Chondrocyte (in vitro differentiated cells): Measurements from ENCODE around the gene ZNHIT2. TPM values are rescaled to one million over a fixed set of nuclear protein-coding genes. Genes with fewer than 3 reads are reported as not detected.
A peak's percentile ranks its signal among the peaks of the same experiment; 100 is the strongest.

ENCODE experiments used
- DNase-seq: peaks from one replicate; pipeline ENCODE4 v3.0.0; 2021; ENCODE audit warnings: mixed read lengths, low spot score
- H3K27ac Mint-ChIP-seq: one replicate; pipeline ENCODE4 v1.8.0; 2021; ENCODE audit warnings: mild to moderate bottlenecking, moderate library complexity, mixed read lengths; ENCODE audit not compliant: unreplicated experiment
- H3K27me3 Mint-ChIP-seq: 2 replicates; pipeline ENCODE4 v1.8.0; 2021; ENCODE audit warnings: low read depth, mixed read lengths
- H3K36me3 Mint-ChIP-seq: 2 replicates; pipeline ENCODE4 v1.8.0; 2021; ENCODE audit warnings: low read depth, mixed read lengths
- H3K4me1 Mint-ChIP-seq: 2 replicates; pipeline ENCODE4 v1.8.0; 2021; ENCODE audit warnings: low read depth, mild to moderate bottlenecking, mixed read lengths
- H3K4me3 Mint-ChIP-seq: one replicate; pipeline ENCODE4 v1.8.0; 2021; ENCODE audit warnings: mild to moderate bottlenecking, moderate library complexity, mixed read lengths; ENCODE audit not compliant: unreplicated experiment
- H3K9me3 Mint-ChIP-seq: 2 replicates; pipeline ENCODE4 v1.8.0; 2021; ENCODE audit warnings: low read depth, mixed read lengths
- total RNA-seq: library from RNA; stranded (reverse); gene quantifications from 3 replicates; pipeline ENCODE4 v1.2.1, GENCODE V29; 2021
- TF ChIP-seq, protein P1 (sequence below): fragments of 200-600 bp; sonication (generic); IDR thresholded peaks from 2 replicates; pipeline ENCODE4 v1.5.0; 2021; ENCODE audit warnings: antibody characterized with exemption, mild to moderate bottlenecking, moderate library complexity

The ZNHIT2 gene
- total RNA-seq, 1 donor from 2014 or later: 7.9 TPM

DNA sequence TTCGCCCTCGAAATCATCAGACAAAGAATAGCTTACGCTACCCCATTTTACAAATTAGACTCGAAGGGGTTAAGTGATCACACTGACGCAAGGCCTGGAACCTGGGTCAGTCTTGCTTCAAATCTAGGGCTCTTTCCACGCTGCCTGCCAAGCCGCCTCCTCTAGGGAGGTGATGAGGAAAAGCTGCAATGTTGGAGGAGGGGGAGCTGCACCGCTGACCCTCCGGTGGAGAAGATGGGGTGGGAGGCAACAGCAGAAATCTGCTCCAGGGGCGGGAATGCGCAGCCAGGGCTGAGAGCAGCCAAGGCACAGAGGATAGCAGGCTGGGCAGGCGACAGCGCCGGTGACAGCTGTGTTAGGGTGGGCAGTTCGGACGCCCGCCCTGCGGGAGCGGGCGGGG, 16.2 kb upstream of the ZNHIT2 start:
- Mint-ChIP-seq H3K27ac (peak overlapping the region; percentile 99), H3K36me3 (peaks cover 7% of the 10 kb centered on the region), H3K4me3 (peak overlapping the region; percentile 92), H3K27me3 (no peaks in the 10 kb centered on the region), H3K4me1 (peaks cover 25% of the 10 kb centered on the region), H3K9me3 (no peaks in the 10 kb centered on the region)
- no peak for DNase-seq
- TF ChIP-seq, protein P1, sequence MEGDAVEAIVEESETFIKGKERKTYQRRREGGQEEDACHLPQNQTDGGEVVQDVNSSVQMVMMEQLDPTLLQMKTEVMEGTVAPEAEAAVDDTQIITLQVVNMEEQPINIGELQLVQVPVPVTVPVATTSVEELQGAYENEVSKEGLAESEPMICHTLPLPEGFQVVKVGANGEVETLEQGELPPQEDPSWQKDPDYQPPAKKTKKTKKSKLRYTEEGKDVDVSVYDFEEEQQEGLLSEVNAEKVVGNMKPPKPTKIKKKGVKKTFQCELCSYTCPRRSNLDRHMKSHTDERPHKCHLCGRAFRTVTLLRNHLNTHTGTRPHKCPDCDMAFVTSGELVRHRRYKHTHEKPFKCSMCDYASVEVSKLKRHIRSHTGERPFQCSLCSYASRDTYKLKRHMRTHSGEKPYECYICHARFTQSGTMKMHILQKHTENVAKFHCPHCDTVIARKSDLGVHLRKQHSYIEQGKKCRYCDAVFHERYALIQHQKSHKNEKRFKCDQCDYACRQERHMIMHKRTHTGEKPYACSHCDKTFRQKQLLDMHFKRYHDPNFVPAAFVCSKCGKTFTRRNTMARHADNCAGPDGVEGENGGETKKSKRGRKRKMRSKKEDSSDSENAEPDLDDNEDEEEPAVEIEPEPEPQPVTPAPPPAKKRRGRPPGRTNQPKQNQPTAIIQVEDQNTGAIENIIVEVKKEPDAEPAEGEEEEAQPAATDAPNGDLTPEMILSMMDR: no peak

DNA sequence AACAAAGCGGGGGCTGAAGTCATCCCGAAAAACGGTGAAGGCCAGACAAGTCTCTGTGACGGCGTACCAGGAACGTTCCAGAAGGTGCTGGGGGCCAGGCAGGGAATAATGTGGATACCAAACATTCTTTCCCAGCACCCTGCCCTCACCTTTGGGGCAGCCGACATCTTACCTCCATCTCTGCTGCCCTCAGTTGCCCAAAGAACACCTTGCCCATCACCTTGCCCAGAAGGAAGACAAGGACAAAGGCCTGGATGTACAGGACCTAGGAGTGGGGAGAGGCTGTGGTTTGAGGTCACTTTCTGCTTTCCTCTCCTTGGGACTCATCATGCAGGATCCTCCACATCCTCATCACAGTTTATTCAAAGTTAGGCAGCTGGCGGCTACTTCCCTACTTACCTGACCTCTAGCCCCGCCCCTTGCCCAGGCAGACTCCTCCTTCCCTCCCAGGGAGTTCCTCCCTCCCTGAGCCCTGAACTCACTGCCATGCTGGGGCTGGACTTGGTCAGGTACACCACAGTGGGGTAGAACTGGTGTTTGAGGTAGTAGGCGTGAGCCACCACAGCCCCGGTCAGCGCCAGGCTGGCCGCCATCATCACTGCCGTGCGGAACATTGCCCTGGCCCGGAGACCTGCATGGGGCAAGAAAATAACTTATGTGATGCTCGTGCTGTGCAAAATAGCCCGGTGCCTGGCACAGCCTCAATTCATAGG, 15.6 kb upstream of the ZNHIT2 start:
- TF ChIP-seq, protein P1: no peak
- H3K27me3 Mint-ChIP-seq: no peaks in the 10 kb centered on the region
- peak overlapping the region; percentile 99 for H3K27ac Mint-ChIP-seq
- H3K9me3 Mint-ChIP-seq: no peaks in the 10 kb centered on the region
- peak; percentile 49 for DNase-seq
- H3K4me3 Mint-ChIP-seq: peak overlapping the region; percentile 92
- H3K4me1 Mint-ChIP-seq: peaks cover 25% of the 10 kb centered on the region
- H3K36me3 Mint-ChIP-seq: peaks cover 7% of the 10 kb centered on the region

DNA sequence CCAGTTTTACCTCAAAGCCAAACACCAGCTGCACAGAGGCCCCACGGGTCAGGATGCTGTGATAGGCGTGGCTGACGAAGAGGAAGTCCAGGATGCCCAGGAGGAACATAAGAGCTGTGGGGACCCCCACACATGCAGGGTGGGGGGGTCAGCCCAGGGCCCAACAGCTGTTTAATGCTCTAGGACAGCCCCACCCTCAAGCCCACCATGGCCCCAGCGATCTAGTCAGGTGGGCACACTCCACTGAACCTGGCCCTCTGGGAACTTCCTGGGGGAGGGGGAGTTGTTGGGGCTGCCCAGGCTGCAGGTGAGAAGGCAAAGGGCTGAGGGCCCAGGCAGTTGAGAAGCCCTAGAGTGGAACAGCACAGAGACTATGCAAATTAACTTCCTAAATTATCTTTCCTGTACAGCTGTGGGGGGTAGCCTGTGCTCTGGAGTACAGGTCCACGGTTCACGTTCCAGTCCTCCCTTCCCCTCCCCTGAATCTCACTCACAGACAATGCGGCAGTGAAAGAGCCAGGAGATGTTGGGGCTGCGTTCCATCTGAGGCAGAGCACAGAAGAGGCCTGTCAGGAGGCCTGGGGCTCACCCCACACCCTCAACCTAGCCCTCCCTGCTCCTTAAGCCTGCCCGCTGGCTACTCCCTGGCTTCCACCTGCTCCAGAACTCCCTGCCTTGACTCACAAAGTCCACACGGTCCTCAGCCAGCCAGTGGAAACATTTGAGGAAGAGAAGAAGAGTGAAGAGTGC, 14.9 kb upstream of the ZNHIT2 start:
- DNase-seq: peak; percentile 59
- H3K4me1 Mint-ChIP-seq: peaks cover 25% of the 10 kb centered on the region
- no peaks in the 10 kb centered on the region for H3K9me3 Mint-ChIP-seq
- TF ChIP-seq, protein P1: no peak
- peaks cover 7% of the 10 kb centered on the region for H3K36me3 Mint-ChIP-seq
- peak overlapping the region; percentile 41 for H3K27ac Mint-ChIP-seq
- no peaks in the 10 kb centered on the region for H3K27me3 Mint-ChIP-seq
- peak overlapping the region; percentile 92 for H3K4me3 Mint-ChIP-seq

DNA sequence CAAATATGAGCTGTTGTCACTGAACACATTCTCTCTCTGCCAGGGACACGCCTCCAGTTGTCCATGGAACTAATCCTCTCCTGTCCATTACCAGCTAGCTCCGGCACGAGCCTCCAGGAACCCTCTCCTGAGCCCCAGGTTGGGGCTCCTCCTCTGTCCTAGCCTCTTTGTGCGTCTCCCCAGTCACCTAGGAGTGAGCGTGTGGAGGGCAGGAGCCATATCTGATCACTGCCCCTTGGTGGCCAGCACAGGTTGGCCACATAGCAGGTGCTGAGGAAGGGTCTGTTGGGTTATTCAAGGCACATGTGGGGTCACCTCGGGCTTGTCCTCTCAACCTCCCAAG, 14.4 kb upstream of the ZNHIT2 start:
- Mint-ChIP-seq H3K4me3 (no peak overlapping the region), H3K36me3 (peaks cover 7% of the 10 kb centered on the region), H3K27ac (peak overlapping the region; percentile 41), H3K4me1 (peaks cover 25% of the 10 kb centered on the region), H3K9me3 (no peaks in the 10 kb centered on the region), H3K27me3 (no peaks in the 10 kb centered on the region)
- DNase-seq: peak; percentile 41
- TF ChIP-seq, protein P1: no peak

DNA sequence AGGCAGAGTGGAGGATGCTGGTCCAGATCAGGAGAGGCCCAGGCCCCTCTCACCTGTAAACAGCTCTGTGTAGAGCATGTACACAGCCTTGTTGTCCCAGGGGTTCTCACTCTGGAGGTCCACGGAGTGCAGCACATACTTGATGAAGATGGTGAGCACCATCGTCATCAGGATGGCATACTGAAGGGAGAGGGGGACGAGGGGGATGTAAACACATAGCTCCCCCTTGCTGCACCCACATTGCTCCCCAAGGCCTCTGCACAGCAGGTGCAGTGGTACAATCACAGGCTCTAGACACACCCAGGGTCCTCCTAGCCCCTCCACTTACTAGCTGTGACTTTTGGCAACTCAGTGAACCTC, 13.9 kb upstream of the ZNHIT2 start:
- TF ChIP-seq, protein P1: no peak
- Mint-ChIP-seq H3K27me3 (no peaks in the 10 kb centered on the region), H3K4me3 (no peak overlapping the region), H3K27ac (no peak overlapping the region), H3K4me1 (peaks cover 25% of the 10 kb centered on the region), H3K9me3 (no peaks in the 10 kb centered on the region), H3K36me3 (peaks cover 9% of the 10 kb centered on the region)
- peak; percentile 35 for DNase-seq
